Bone marrow (tissue), 2 donors: Measurements from ENCODE around the gene KLF3.

ENCODE experiments used
- DNase-seq, 2 donors: peaks; one replicate each; lab custom pipeline; 2025; lab: John Stamatoyannopoulos, UW

Gene KLF3

GRCh38 chr4:38745881-38746280 is 81.9 kb downstream of the KLF3 start:
- DNase-seq = no peak

GRCh38 chr4:38747629-38748028 is 83.6 kb downstream of the KLF3 start:
- DNase-seq = no peak

GRCh38 chr4:38749336-38749735 is 85.3 kb downstream of the KLF3 start:
- no peak for DNase-seq
